WI38 (cell line): ENCODE data around the gene MRPL32.

ENCODE experiments used
- H3K4me3 ChIP-seq: 2 replicates; pipeline ENCODE4 v1.5.1; 2011; ENCODE audit warnings: low read depth, mild to moderate bottlenecking, control low read depth, low read length
- TF ChIP-seq, protein P1 (sequence below): IDR thresholded peaks from 2 replicates; pipeline ENCODE4 v1.5.1; 2012; ENCODE audit warnings: low read depth, mild to moderate bottlenecking, control low read depth, low read length

The MRPL32 gene

DNA sequence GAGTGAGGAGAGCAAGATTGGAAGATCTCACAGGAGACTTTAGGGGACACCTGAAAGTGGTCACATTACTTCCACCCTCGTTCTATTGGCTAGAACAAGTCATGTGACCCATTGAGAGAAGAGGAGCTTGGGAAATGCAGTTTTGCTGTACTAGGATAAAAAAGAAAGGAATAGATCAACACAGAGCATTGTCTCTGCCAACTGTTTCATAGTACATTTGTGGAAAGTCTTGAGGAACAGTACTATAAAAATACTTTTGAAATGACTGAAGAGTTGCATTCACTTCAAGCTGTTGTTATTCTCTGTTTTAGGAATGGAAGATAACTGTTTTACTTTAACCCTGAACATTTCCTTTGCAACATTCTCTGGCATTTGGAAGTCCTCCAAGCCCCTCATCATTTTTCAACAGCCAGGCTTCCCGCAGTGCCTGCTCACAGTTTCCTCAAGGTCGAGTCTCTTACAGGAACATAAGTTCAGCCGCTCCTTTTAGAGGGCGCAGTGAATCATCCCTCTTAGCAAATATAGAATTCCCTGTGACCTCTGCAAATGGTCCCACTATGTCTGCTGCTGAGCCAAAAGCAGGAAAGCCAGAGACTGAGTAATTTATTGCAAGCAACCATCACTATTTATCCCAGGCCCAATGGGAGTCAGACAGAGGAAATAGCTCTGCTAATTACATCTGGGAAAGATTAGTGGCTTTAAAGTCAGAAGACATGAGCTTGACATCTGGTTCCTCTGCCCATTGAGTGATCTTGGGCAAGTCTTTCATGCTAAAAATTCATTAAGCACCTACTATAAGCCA is 40.7 kb downstream of the MRPL32 start:
- TF ChIP-seq, protein P1, sequence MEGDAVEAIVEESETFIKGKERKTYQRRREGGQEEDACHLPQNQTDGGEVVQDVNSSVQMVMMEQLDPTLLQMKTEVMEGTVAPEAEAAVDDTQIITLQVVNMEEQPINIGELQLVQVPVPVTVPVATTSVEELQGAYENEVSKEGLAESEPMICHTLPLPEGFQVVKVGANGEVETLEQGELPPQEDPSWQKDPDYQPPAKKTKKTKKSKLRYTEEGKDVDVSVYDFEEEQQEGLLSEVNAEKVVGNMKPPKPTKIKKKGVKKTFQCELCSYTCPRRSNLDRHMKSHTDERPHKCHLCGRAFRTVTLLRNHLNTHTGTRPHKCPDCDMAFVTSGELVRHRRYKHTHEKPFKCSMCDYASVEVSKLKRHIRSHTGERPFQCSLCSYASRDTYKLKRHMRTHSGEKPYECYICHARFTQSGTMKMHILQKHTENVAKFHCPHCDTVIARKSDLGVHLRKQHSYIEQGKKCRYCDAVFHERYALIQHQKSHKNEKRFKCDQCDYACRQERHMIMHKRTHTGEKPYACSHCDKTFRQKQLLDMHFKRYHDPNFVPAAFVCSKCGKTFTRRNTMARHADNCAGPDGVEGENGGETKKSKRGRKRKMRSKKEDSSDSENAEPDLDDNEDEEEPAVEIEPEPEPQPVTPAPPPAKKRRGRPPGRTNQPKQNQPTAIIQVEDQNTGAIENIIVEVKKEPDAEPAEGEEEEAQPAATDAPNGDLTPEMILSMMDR: no peak
- H3K4me3 ChIP-seq: no peak overlapping the region

DNA sequence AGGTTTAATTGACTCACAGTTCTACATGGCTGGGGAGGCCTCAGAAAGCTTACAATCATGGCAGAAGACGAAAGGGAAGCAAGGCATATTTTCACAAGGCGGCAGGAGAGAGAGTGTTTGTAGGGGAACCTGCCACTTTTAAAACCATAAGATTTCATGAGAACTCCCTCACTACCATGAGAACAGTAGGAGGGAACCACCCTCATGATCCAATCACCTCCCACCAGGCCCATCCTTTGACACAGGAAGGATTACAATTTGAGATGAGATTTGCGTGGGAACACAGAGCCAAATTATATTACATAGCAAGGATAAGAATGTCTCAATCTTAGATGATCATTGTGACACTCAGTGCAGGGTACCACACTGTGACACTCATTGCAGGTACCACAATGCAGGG is 44.2 kb downstream of the MRPL32 start:
- TF ChIP-seq, protein P1: no peak

DNA sequence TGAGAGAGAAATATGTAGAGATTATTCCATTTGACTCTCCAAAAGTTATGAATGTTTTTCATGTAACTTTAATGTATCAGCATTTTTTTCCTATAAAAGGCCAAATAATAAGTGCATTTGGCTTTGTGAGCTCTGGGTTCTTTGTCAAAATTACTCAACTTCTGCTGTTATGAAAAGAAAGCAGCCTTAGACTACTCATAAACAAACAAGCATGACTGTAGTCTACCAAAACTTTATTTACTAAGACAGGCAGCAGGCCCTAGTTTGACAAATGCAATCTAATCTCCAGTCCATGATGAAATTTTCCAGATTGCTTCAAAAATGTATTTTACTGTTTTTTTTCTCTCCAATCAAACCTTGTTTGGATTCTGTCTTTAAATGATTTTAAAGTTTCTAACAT is 46.3 kb downstream of the MRPL32 start:
- no peak overlapping the region for H3K4me3 ChIP-seq
- TF ChIP-seq, protein P1: no peak

More for the DNA sequence above, 44.2 kb downstream of the MRPL32 start:
- no peak overlapping the region for H3K4me3 ChIP-seq

DNA sequence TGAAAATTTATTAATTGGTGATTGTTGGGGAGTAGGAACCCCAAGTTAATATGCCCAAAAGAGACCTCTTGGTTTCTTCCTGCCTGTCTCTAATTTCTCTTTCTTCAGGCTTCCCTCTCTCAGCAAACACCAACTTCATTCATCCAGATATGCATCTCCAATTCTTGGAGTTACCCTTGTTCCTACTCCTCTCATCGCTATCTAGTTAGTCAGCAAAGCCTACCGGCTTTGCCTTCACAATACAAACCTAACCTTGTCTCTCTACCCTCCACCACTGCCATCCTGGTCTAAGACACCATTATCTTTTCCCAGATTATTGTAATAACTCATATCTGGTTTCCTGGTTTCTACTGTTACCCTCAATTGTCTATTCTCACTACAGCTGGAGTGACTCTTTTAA is 47.9 kb downstream of the MRPL32 start:
- TF ChIP-seq, protein P1: no peak
- H3K4me3 ChIP-seq: no peak overlapping the region

DNA sequence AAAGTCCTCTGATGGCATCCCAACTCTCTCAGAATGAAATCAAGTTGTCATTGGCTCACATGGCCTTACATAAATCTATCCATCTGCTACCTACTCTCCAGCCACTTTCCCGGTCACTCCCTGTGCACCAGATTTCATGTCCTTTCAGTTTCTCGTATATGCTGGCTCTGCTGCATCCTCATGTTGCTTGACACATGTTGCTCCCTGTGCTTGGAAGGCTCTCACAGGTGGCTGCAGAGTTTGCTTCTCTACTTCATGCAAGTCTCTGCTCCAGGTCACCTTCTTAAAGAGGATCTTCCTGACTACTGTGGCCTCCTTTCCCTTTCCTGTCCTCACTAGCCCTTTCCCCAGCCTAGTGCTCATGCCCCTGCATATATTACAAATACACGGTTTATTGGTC is 48.3 kb downstream of the MRPL32 start:
- TF ChIP-seq, protein P1: no peak
- no peak overlapping the region for H3K4me3 ChIP-seq

DNA sequence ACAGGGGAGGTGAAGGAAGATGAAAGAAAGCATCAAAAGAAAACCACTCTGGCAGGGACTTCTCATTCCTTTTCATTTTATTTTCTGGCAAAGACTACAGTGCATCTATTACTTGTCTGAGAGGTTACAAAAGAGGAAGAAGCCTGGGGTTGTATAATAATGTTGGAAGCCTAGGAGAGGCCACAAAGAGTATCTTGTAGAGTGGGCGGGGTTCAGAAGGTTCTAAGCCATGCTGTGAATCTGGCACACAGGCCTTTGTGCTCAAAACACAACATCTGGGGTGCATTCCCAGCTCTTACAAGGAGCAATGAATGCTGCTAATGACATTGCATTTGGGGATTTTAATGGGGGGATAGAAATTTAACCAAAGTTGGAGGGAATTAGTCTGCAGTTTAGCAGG is 49.4 kb downstream of the MRPL32 start:
- no peak overlapping the region for H3K4me3 ChIP-seq
- TF ChIP-seq, protein P1: no peak

DNA sequence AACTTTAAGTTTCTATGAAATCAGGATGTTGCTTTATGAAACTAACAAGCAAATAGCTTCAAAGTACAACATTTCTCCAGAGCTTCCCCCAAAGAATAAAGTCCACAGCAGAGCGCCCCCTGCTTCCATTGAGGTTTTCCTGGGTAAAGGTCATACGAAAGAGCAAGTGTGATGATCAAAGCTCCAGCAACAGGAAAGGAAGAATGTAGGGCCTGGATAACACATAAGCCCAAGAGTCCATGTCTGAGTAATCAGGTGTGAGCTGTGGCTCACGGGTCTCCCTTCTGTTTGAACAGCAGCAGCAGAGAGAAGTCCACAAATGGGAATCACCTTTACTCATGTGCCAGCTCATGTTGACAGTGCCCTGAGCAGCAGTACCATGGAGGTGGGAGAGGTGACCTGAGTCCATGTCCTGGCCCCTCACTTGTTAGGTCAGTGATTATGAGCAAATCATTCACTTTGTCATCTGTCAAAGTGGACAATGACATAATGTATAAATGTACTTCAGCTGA is 50.5 kb downstream of the MRPL32 start:
- no peak overlapping the region for H3K4me3 ChIP-seq
- TF ChIP-seq, protein P1: no peak
